T-cell (primary cell): ENCODE measurements around the gene YTHDF1. TPM values are rescaled to one million over a fixed set of nuclear protein-coding genes. Genes with fewer than 3 reads are reported as not detected.

Source experiments
- ATAC-seq, 4 experiments: fragments of 200-7000 bp in 3 of 4; fragments of 150-1000 bp in 1 of 4; cut with Tn5 transposase; replicated peaks in 1 of 4; 1 replicate in 3 of 4; 2 replicates in 1 of 4; pipeline ENCODE4 v1.10.0; 2021; ENCODE audit warnings: moderate library complexity in 3 of 4, mild to moderate bottlenecking in 2 of 4, moderate number of reproducible peaks in 1 of 4
- CTCF ChIA-PET, 2 donors: fragments of 300-600 bp; sonication (Branson Sonifier 250); formaldehyde crosslinking; loops; one replicate each; lab custom pipeline; 2022; ENCODE audit warnings: antibody characterized with exemption in 2 of 2; lab: Charles Lee
- POLR2A ChIA-PET, 2 donors: fragments of 300-600 bp; sonication (Branson Sonifier 250); formaldehyde crosslinking; loops; one replicate each; lab custom pipeline; 2022; ENCODE audit warnings: antibody characterized with exemption in 2 of 2; lab: Charles Lee
- DNase-seq, 35 experiments: peaks; one replicate each; pipeline versions ENCODE4 v3.0.0 to v3.0.0-alpha.2; 2013 to 2023
- H3K27ac ChIP-seq: one replicate; pipeline ENCODE4 v1.5.1; 2013; ENCODE audit warnings: low read length
- H3K27me3 ChIP-seq, 2 experiments: replicated peaks in 1 of 2; 1 replicate in 1 of 2; 2 replicates in 1 of 2; pipeline versions ENCODE4 v1.6.1 to v1.7.0; 2013; ENCODE audit warnings: low read length in 1 of 2, mixed read lengths in 1 of 2; ENCODE audit not compliant: control insufficient read depth in 2 of 2, insufficient read depth in 2 of 2; ENCODE audit errors: extremely low read depth in 1 of 2
- H3K36me3 ChIP-seq, 2 donors: 1 replicate in 1 of 2; 2 replicates in 1 of 2; pipeline versions ENCODE4 v1.6.1 to v1.7.0; 2013; ENCODE audit warnings: low read length in 1 of 2; ENCODE audit not compliant: control insufficient read depth in 2 of 2, insufficient read depth in 1 of 2; ENCODE audit errors: extremely low read depth in 1 of 2
- H3K4me1 ChIP-seq, 2 experiments: 1 replicate in 1 of 2; 2 replicates in 1 of 2; pipeline versions ENCODE4 v1.6.1 to v1.7.0; 2013; ENCODE audit warnings: low read length in 2 of 2, mixed read lengths in 1 of 2; ENCODE audit not compliant: insufficient read depth in 2 of 2, control insufficient read depth in 1 of 2; ENCODE audit errors: extremely low read depth in 1 of 2
- H3K4me3 ChIP-seq, 2 donors: 1 replicate in 1 of 2; 2 replicates in 1 of 2; pipeline versions ENCODE4 v1.5.1 to v1.7.0; 2013; ENCODE audit warnings: mild to moderate bottlenecking in 2 of 2, low read length in 1 of 2, moderate library complexity in 1 of 2; ENCODE audit not compliant: control insufficient read depth in 1 of 2; ENCODE audit errors: extremely low read depth in 1 of 2
- H3K9me3 ChIP-seq: 2 replicates; pipeline ENCODE4 v1.7.0; 2013
- H3K27ac Mint-ChIP-seq, 2 donors: one replicate each; pipeline ENCODE4 v1.8.0; 2020 to 2021; ENCODE audit warnings: mild to moderate bottlenecking in 2 of 2, mixed read lengths in 2 of 2
- H3K27me3 Mint-ChIP-seq, 2 donors: one replicate each; pipeline ENCODE4 v1.8.0; 2021 to 2022; ENCODE audit warnings: mixed read lengths in 2 of 2
- H3K36me3 Mint-ChIP-seq: one replicate; pipeline ENCODE4 v1.8.0; 2021; ENCODE audit warnings: mixed read lengths
- H3K4me1 Mint-ChIP-seq, 3 donors: one replicate each; pipeline ENCODE4 v1.8.0; 2020 to 2022; ENCODE audit warnings: mixed read lengths in 3 of 3, mild to moderate bottlenecking in 1 of 3
- H3K4me3 Mint-ChIP-seq, 3 donors: one replicate each; pipeline ENCODE4 v1.8.0; 2020 to 2022; ENCODE audit warnings: mild to moderate bottlenecking in 3 of 3, mixed read lengths in 3 of 3, moderate library complexity in 3 of 3
- H3K9me3 Mint-ChIP-seq, 3 donors: one replicate each; pipeline ENCODE4 v1.8.0; 2020 to 2022; ENCODE audit warnings: mixed read lengths in 3 of 3
- WGBS: methylation state at CpG from one replicate; pipeline ENCODE4 v1.1.5; 2013; ENCODE audit warnings: missing lambda C conversion rate; ENCODE audit not compliant: insufficient coverage; 5-methylcytosine and 5-hydroxymethylcytosine counted together
- total RNA-seq, 35 experiments: library from RNA in 6 of 35; stranded (reverse) in 6 of 35; fragments of 120-200 nt in 1 of 35; gene quantifications; one replicate each; pipeline versions ENCODE4 v1.2.1 to v1.2.4 and lab custom pipeline; 2013 to 2026

Gene YTHDF1
- total RNA-seq, 5 donors from 2014 or later (not counting 1 experiment from before 2014, with no cell fraction given): 36.7 to 44.5 (median 42.2) TPM

DNA sequence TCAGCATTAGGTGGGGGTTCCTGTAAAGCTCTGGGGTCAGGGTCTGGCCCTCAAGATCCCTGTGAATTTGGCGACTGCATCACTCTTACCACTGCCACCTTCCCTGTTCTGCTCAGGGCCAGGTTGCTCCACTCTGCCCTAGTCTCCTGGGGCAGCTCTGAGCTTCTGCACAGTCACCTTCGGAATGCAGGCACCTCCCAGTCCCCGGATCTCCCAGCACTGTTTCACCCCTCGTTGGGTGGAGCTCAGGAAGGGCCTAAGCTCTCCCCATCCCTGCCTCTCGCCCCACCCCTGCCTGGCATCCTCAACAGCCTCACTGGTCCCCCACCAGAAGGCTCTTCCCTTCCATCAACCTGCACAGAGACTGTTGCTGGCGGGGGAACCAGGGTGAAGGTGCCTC is 46.2 kb downstream of the YTHDF1 start:
- ChIA-PET CTCF (no interaction called here), POLR2A (no interaction called here)
- H3K4me3 Mint-ChIP-seq: no peak overlapping the region
- H3K27ac Mint-ChIP-seq: no peak overlapping the region
- no peak overlapping the region for H3K27ac ChIP-seq
- H3K4me1 ChIP-seq: no peaks in the 10 kb centered on the region
- peaks cover 2 to 53% of the 10 kb centered on the region in 2 experiments for H3K27me3 ChIP-seq
- no peaks in the 10 kb centered on the region for H3K36me3 Mint-ChIP-seq
- H3K4me3 ChIP-seq: no peak overlapping the region
- peaks cover 0 to 1% (median 0%) of the 10 kb centered on the region in 3 donors for H3K4me1 Mint-ChIP-seq
- WGBS: 43% methylated on average over 6 of the region's 6 CpGs
- ATAC-seq: no peak
- no peaks in the 10 kb centered on the region for H3K9me3 ChIP-seq
- H3K36me3 ChIP-seq: no peaks in the 10 kb centered on the region
- H3K9me3 Mint-ChIP-seq: no peaks in the 10 kb centered on the region
- H3K27me3 Mint-ChIP-seq: peaks cover 12 to 34% of the 10 kb centered on the region in 2 donors
- DNase-seq: no peak

DNA sequence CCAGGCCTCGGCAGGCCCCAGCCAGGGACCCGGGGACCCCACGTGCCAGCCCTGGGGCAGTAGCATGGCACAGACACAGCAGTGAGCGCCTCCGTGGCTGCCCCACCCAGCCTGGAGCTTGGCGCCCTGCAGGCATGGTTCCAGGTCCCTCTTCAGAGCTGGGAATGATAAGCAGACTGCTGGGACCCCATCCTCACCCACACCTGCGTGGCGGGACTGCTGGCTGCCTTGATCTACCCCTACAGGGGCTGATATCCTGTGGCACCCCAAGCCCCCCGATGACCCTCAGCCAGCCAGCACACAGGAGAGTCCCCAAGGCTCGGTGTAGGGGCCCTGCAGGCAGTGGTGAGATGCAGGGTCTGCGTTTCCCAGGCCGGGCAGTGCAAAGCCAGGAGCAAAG is 47.1 kb downstream of the YTHDF1 start:
- Histone ChIP-seq H3K4me3 (no peak overlapping the region), H3K27ac (no peak overlapping the region), H3K9me3 (no peaks in the 10 kb centered on the region), H3K27me3 (peaks cover 0 to 49% of the 10 kb centered on the region in 2 experiments), H3K36me3 (no peaks in the 10 kb centered on the region), H3K4me1 (no peaks in the 10 kb centered on the region)
- no peak for DNase-seq
- ChIA-PET POLR2A (no interaction called here), CTCF (no interaction called here)
- Mint-ChIP-seq H3K4me1 (no peaks in the 10 kb centered on the region), H3K27me3 (peaks cover 12 to 26% of the 10 kb centered on the region in 2 donors), H3K4me3 (no peak overlapping the region), H3K36me3 (no peaks in the 10 kb centered on the region), H3K9me3 (no peaks in the 10 kb centered on the region), H3K27ac (no peak overlapping the region)
- WGBS: 60% methylated on average over 12 of the region's 12 CpGs
- no peak for ATAC-seq

GRCh38 chr20:63167918-63168520 is 47.9 kb downstream of the YTHDF1 start:
- Histone ChIP-seq H3K4me1 (no peaks in the 10 kb centered on the region), H3K36me3 (no peaks in the 10 kb centered on the region), H3K4me3 (no peak overlapping the region), H3K9me3 (no peaks in the 10 kb centered on the region), H3K27ac (no peak overlapping the region), H3K27me3 (peaks cover 0 to 47% of the 10 kb centered on the region in 2 experiments)
- peaks cover 0 to 2% (median 0%) of the 10 kb centered on the region in 3 donors for H3K4me1 Mint-ChIP-seq
- ATAC-seq: no peak
- H3K4me3 Mint-ChIP-seq: no peak overlapping the region
- H3K27ac Mint-ChIP-seq: no peak overlapping the region
- no peaks in the 10 kb centered on the region for H3K9me3 Mint-ChIP-seq
- CTCF ChIA-PET: no interaction called here
- POLR2A ChIA-PET: no interaction called here
- H3K36me3 Mint-ChIP-seq: no peaks in the 10 kb centered on the region
- DNase-seq: no peak
- peaks cover 16 to 22% of the 10 kb centered on the region in 2 donors for H3K27me3 Mint-ChIP-seq
- WGBS: 80% methylated on average over 22 of the region's 23 CpGs

- ChIA-PET CTCF (no interaction called here), POLR2A (no interaction called here)
- Mint-ChIP-seq H3K36me3 (no peaks in the 10 kb centered on the region), H3K9me3 (no peaks in the 10 kb centered on the region), H3K27ac (no peak overlapping the region), H3K4me3 (no peak overlapping the region), H3K27me3 (peaks cover 13 to 19% of the 10 kb centered on the region in 2 donors), H3K4me1 (peaks cover 0 to 6% (median 2%) of the 10 kb centered on the region in 3 donors)
- no peak for ATAC-seq
- WGBS: 69% methylated on average over 17 of the region's 24 CpGs
- Histone ChIP-seq H3K27me3 (peaks cover 0 to 42% of the 10 kb centered on the region in 2 experiments), H3K27ac (no peak overlapping the region), H3K9me3 (no peaks in the 10 kb centered on the region), H3K4me1 (no peaks in the 10 kb centered on the region), H3K36me3 (no peaks in the 10 kb centered on the region), H3K4me3 (no peak overlapping the region)
- DNase-seq: no peak
Observed at GRCh38 chr20:63167026-63167917, 48.7 kb downstream of the YTHDF1 start.

DNA sequence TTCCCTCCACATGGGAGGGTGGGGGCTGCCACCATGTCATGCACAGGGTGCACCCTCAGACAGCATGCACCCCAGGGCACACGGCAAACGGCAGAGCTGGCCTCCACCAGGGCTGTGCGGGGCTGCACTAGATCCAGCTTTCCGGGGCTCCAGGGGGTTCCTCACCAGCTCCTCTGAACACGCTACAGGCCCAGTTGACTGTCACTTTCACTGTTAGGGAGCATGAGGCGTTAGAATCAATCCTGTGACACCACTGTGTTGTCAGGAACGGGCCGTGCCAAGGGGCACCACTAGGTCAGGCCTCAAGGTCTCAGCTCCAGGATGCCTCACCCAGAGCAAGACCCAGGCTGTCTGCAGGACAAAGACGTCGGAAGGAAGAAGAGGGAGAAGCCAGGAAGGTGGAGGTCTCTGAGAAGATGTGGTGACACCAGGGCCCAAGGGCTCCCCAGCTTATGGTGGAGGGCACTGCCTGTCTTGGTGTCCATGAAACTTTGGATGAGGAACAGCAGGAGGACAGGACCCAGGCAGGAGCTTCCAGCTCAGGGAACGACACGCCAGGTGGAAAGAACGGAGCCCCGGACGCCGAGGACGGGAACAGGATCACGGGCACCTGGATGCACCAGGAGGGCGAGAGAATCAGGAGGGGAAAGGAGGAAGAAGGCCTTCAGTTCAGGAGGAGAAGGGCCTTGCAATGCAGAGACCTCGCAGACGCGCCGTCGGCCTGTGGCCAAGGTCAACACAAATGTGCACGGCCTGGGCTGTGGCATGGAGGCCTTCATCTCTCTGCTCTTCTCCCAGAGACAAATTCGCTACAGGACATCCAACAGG is 49.5 kb downstream of the YTHDF1 start:
- ChIA-PET POLR2A (no interaction called here), CTCF (no interaction called here)
- Histone ChIP-seq H3K4me3 (no peak overlapping the region), H3K27me3 (peaks cover 0 to 43% of the 10 kb centered on the region in 2 experiments), H3K36me3 (no peaks in the 10 kb centered on the region), H3K4me1 (no peaks in the 10 kb centered on the region), H3K27ac (no peak overlapping the region), H3K9me3 (no peaks in the 10 kb centered on the region)
- DNase-seq (no peak), ATAC-seq (no peak)
- H3K27ac Mint-ChIP-seq: no peak overlapping the region
- peaks cover 0 to 6% (median 2%) of the 10 kb centered on the region in 3 donors for H3K4me1 Mint-ChIP-seq
- no peak overlapping the region for H3K4me3 Mint-ChIP-seq
- 93% methylated on average over 25 of the region's 26 CpGs for WGBS
- no peaks in the 10 kb centered on the region for H3K9me3 Mint-ChIP-seq
- H3K36me3 Mint-ChIP-seq: no peaks in the 10 kb centered on the region
- peaks cover 7 to 15% of the 10 kb centered on the region in 2 donors for H3K27me3 Mint-ChIP-seq
